Measurements from ENCODE around the gene KIF3A.

KIF3A gene

DNA sequence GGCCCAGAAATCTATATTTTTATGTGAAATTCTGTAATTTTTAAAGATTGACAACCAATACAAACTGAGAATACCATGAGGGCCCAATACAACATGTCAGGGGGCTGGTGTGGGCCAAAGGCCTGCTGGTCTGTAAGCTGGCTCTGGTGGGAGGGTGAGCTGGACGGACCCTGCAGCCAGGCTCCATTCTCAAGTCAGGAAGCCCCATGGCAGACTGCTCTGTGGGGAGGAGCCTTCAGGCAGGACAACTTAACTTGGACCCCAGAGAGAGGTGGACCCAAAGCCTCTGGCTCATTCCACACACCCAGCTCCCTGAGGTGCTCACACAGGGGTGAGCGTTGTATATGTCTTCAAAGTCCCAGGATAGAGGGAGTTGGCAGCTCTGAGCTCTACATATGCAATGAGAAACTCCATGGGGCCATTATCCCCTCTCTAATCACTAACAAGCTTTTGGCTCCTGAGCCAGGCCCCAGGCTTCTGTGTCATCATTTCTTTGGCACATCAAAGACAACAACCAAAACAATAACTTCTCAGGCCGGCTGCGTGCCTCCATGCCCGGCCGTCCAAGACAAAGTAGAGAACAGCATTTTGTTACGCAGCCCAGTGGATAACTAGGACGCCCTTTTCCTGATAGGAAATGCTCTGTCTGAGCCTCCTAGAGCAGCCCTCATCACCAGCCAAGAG is 33.3 kb upstream of the KIF3A start:
- DNase-seq = no peak

DNA sequence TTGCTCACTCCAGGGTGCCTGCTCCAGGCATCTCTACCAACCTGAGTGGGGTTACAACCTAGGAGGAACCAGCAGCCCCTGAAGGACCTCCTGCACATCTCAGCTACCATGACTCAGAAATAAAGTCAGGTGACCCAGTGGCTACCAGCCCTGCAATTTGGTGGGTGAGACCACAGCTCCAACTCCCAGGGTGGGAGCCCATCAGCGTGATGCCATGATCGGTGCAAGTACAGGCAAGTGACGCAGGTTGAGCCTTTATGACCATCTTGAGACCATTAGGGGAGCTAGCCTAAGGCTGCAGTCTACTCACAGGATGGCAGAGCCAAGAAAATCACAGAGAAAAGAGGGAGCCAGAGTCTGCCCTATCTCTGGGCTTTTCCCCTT is 31.1 kb upstream of the KIF3A start:
- no peak for DNase-seq

DNA sequence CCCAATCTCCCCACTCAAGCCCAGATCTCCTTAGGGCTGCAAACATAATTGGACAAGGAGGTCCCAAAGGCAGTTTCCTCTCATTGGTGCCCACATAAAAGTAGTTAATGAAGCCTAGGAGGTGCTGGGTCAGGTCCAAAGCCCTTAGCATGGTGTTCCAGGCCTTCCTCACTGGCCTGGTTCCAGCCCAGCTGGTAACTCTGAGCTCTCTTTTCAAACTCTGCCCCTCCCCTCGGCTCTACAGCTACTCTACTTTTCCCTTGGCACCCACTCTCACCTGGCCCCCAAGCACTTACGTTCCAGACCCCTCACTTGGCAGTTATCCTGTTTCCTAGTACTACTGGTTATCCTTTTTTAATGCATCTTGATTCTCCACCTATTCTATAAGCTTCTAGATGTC is 29.8 kb upstream of the KIF3A start:
- DNase-seq = no peak

DNA sequence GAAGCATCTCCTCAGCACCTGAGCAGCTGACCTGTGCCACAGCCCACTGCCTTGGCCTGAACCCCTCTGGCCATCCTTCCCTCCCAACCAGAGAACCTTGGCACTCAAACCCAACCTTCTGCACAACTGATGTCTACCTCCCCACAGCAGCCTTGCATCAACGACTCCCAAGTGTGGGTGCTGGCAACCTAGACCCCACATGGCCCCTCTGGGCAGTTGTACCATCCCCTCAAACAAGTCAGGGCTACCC is 29.4 kb upstream of the KIF3A start:
- no peak for DNase-seq

DNA sequence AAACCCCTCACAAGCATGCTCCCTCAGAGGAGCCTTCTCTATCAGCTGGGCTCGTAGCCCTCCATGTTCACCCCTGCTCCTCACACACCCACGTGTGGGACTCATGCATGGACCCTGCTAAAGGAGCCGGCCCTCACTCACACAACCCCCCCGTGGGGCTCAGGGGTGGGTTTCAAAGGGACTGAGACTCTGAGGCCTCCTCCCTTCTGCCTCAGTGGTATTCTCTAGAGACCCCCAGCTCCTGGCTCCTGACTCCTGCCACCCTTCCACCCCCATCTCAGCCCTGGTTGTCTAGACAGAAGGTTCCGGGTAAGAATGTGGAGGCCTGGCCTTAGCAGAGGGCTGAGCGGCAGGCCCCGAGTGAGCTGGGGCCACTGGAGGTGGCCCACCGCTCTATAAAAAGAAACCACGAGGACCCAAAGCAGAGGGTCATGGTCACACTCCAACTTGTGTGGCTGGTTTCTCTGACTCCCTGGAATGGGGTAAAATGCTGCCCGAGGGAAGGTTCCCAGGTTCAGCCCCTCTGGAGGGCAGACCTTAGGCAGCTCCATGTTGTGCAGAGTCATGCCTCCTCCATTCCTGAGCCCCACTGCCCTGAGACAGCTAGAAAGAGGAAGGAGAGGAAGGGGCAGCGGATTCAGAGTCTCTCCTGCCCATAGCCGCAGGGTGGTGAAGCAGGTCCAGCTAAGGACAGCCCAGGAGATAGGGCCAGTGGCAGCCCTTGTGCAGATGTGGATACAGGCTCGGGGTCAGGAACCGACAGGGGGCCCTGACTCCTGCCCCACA is 28.9 kb upstream of the KIF3A start:
- no peak for DNase-seq

DNA sequence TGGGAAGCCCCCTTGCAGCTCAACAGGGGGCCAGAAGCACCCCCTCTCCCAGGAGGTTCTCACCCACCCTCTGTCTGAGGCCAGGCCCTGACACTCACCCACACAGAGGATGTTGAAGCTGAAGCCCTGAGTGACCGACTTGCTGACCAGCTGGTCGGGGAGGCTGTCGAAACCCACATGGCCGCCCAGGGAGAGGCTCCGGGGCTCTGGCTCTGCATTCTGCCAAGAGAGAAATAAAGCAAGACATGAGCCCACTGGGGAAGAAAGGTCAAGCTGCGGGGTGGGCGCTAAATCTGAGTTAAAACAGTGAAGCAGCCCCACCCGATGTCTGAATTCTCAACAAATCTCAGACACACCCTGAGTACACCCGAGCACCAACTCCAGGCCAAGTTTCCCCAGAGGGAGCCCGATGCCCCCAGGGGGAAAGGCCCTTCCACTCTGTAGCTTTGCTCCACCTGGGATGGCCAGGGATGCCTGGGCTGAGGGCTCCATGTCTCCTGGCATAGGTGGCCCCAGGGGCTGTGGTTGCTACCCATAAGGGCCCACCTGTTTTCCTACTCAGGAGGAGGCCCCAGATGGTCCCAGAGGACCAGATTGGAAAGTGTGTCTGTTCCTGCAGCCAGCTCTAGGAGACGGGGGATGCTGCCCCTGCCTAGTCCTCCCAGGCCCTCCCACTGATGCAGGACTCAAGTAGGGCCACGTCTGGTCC is 28.1 kb upstream of the KIF3A start:
- DNase-seq = peak in 1 of 2 experiments; percentile 48

DNA sequence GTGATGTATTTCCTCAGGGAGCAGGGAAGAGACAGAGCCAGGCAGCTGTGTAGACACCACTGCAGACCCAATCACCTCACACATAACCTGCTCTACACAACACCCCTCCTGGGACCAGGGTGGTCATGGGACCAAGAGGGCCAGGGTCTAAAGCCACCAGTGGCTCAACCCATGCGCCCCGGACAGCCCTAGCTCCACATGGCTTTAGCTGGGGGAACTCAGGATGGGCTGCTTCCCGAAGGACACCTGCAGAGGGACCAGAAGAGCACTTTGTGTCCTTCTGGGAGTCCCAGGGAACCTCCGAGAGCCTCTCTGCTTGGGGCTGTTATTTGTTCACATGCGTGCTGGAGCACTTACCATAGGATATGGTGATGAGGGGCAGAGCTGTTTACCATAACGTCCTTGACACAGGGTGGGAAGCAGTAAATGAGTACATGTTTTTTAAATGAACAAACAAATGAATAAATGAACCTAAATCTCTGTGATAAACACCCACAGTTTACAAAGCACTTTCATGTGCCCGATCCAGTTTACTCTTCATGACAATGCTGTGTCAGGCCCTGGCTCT is 27.4 kb upstream of the KIF3A start:
- no peak for DNase-seq

DNA sequence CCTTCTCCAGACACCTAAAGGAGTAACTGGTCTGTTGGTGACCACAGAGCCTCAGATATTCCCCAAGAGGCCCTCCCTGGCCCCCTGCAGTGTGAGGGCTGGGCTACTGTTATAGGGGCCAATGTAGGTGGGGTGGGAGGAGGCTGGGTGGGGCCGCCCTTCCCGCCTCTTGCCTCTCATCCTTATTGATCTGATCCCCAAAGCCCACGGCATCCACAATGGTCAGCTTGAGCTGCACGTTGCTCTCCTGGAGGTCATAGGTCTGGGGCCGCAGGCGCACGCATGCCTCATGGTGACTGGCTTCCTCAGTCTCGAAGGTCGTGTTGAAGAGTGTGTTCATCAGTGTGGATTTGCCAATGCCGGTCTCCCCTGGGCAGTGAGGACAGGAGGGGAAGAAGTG is 26.7 kb upstream of the KIF3A start:
- no peak for DNase-seq

DNA sequence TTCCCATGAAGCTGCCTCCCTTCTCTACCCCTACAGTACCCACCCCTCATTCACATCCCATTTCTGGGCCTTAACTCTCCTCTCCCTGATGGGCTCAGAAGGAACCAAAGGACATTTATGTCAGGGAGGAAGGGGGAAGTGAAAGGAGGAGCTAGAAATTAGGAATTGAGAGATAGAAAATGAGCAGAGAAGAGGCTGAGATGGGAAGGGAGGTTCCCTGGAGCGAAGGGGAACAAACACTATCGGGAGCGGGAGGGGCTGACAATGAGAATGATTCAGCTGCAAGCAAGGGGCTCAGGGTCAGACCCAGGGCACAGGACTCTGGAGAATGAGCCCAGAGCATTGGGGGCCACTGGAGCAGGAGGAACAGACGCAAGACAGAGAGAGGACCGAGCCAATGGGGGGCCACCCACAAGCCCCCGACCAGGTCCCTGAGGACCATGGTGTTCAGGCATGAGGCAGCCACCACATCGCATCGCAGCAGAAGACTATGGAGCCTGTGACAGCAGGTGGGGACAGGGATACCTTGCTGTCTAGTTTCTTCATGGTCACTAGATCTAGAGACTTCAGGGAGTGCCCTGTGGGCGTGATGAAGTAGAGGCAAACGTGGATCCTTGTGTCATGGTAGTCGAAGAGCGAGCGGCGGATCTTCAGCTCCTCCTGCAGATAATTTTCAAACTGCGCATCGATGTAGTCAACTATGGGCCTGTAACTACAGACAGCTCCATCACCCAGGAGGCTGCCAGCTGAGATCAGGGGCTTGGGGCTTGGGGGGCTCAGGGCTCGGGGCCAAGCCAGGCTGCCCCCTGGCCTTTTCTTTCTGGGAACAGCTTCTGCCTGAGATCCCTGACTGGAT is 26.1 kb upstream of the KIF3A start:
- no peak for DNase-seq

DNA sequence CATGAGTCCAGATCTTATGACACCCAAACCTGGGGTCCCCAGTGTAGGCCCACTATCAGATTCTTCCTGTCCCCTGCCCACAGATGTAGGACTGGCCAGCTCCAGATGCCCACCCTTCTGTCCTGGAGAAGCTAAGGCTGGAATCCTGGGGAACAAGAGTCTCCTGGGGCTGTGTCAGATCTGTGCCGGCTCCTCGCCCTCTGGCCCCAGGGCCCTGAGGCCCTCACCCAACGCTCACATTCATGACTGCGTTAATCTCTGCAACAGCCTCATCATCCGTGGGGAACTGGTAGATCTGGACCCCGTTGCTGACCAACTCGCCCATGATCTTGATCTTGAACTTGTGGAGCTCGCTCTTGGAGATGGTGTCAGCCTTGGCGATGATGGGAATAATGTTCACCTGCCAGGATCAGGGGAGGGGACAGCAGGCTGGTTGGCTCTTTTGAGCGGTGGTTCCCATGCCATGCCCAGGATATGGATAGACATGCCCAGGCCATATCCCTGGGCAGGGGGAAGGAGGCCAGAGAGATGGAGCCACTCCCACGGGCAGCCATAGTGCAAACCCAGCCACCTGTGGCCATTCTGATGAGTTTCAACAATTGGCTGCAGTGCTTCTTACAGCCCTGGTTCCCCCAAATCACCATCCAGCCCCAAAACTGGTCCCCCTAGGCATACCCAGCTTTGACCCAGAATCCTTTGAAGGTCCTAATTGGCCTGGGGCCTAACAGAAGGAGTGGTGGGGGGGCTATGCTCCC is 25.1 kb upstream of the KIF3A start:
- no peak for DNase-seq

DNA sequence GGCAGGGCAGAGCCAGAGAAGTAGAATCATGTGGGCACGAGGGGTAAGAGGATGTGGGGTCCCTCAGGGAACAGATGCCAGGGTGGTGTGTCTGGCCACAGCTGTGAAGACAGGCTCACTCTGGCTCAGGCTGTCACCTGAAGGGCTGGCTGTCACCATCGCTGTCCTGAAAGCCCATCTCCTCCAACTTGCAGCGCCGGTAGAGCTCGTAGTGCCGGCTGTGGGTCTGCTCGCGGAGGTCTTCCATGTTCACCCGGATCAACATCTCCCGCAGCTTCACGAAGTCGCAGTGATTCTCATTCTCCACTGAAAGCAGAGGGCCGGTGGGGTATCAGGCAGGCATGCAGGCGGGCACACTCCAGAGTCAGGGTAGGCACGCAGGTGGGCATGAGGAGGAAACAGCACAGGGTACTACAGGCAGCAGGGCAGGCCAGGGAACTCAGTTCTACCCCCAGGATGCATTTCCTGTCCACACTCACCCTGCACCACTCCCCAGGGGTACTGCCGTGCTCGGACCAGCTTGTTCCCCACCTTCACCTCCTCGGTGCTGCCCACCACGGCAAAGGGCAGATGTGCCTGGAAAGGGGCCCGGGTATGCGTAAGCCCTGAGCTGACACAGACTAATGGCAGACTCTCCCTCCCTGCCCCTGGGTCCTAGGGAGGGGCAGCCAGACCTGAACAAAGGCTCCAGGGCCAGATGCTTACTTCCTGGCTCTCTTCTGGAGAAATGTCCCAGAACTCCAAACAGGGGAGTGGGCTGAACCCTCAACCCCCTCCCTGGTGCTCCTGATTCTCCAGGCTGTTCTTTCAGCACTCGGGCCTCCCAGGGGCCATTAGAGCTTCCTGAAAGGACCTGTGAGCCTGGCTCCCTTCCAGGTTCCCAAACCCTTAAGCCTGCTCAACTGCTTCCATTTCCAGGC is 24.2 kb upstream of the KIF3A start:
- DNase-seq = no peak

DNA sequence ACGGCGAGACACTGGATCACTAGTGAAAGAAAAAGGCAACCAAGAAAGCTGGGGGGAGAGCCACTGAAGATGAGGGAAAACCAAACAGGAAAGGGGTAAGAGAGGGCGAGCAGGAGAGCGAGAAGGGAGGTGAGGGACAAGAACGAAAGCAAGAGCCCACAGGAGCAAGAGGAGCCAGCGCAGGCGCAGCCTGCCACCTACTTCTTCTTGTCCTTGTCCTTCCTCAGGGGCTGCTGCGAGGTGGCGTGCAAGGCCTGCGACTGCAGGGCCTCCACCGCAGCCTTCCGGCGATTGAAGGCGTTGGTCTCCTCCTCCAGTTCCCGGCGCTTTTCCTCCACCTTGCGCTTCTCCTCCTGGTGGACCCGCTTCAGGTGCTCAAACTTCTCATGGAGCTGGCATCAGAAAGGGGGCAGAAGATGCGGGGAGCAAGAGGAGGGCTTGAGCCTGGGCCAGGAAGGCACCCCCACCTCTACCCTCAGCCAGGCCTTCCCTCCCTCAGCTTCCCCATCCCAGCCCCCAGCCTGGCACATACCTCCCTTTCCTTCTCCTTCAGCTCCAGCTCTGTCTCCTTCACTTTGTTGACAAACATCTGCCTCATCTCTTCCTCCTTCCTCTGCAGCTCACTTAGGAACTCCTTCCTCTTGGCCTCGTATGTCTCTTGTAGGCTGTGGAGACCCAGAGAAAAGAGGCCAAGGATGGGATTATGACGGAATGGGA is 23.4 kb upstream of the KIF3A start:
- DNase-seq = no peak

DNA sequence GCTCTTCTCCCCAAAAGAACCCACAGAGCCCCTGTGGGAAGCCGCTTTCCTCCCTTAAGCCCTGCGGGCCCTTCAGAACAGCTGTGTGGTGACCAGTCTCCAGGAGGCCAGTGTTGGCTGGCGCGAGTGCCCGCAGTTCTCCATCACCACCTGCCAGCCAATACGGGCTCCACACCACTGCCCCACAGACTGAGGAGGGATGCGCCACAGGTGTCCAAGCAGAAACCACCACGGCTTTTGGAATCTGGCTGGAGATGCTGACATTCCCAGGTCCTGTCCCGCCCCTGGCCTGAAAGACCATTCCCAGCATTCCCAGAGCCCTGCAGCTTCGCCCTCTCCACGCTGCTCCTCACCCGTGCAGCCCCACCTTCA is 22.7 kb upstream of the KIF3A start:
- no peak for DNase-seq

DNA sequence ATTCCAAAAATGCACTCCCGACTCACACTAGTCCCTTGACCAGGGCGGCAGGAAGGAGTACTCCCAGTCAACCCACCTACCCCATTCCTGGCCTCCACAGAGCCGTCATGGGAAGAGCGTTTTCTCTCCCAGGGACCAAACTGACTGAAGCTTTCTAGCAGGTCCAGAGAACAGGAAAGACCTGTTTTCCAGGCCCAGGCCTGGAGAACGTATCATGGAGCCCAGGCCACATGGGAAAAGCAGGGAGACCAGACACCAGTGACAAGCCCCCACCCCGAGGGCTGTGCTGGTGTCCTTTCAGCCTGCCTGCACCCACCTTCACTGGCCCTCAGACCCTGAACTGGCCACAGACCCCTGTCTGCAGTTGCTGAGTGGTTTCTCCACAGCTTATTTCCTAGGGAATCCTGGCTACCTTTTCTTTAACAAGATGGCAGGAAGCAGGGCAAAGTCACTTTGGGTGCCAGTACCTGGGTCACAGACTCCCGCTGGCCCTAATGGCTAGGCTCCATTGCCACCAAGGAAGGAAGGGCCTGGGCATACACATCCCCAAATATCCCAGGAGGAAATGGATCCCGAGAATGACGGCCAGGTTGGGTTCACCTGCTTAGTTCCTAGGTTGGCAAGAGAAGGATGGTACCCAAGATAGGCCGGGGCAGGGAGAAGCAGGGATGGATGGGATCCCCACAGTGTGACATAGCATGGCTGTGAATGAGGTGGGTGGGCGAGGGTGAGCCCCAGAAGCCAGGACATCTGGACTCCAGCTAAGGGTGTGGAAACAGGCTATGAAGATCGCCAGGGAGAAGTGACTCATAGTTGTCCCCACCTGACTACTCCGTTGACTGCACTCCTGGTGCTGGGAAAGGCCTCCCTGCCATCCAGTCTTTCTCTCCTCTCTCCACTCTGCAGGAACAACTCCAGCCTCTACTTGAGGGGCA is 22.0 kb upstream of the KIF3A start:
- DNase-seq = no peak

DNA sequence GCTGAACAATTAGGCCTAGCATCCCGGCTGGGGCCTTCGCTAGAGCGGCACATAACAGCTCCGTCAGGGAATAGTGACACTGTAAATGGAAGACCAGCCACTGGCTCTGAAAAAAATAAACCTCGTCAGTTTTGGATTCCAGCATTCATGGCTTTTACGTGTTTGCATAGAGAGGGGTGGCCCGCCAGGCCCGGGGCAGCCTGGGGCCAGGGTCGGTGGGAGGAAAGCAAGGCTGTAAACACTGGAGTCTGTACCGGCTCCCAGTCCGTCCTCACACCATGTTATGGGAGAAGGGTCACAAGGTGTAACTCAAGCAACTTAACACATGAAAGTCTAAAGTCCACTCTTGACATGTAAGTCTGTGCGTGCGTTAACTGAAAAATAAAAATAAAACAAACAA is 21.1 kb upstream of the KIF3A start:
- no peak for DNase-seq

DNA sequence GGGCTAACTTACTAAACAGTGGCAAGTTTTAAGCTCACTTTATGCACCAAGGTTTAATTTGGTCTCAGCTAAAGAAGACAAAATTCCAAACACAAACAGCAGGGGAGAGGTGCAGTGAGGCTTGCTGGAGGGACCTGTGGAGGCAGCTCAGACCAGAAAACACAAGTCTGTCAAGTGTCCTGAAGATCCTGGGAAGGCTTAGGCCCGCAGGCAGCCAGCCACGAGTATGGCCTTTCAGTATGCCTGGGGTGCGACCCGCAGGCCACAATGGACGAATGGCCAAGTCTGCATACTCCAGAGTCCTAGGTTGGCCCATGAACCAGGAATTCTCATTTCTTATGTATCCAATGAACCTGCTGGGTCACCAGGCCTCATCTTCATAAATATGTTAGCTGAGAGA is 19.2 kb upstream of the KIF3A start:
- DNase-seq = no peak

DNA sequence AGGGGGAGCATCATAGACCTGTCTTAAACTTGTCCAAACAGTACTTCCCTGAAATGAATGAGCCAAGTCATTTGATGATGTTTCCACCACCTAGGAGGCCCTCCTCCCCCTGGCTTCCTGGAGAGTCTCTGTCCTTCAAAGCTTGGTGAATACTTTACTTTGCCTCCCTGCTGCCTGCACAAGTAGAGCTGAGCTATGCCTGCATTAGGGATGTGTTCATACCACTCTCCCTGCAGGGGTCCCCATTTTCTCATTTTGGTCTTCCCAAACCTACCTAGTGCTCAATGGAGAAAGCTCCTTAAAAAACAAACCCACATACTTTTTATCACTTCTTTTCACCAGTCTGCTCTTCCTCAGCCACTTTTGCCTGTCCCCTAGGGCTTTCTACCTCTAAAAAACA is 17.6 kb upstream of the KIF3A start:
- DNase-seq = peak in 1 of 2 experiments; percentile 34

DNA sequence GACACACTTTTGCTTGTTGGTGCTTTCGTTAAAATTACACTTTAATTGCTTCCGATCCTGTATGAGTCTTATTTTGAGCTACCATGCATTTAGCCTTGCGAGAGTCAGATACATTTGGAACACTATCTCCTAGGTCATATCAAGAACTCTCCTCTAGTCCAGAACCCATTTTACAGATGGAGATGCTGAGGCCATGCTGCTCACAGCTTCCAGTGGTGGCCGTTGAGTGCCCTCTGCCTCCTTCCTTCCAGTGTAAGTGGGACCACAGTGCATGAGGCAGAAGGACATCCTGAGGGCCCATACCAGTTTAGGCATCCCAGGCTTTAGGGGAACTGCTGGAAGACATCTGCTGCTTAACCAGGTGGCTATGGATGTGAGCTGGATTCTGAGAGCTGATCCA is 16.8 kb upstream of the KIF3A start:
- no peak for DNase-seq

All from NCI-H524 (cell line).